Chondrocyte (in vitro differentiated cells): ENCODE measurements around the gene LHX6. TPM values are rescaled to one million over a fixed set of nuclear protein-coding genes. Genes with fewer than 3 reads are reported as not detected.

Experiments used
- DNase-seq: peaks from one replicate; pipeline ENCODE4 v3.0.0; 2021; ENCODE audit warnings: mixed read lengths, low spot score
- H3K27ac Mint-ChIP-seq: one replicate; pipeline ENCODE4 v1.8.0; 2021; ENCODE audit warnings: mild to moderate bottlenecking, moderate library complexity, mixed read lengths; ENCODE audit not compliant: unreplicated experiment
- H3K27me3 Mint-ChIP-seq: 2 replicates; pipeline ENCODE4 v1.8.0; 2021; ENCODE audit warnings: low read depth, mixed read lengths
- H3K36me3 Mint-ChIP-seq: 2 replicates; pipeline ENCODE4 v1.8.0; 2021; ENCODE audit warnings: low read depth, mixed read lengths
- H3K4me1 Mint-ChIP-seq: 2 replicates; pipeline ENCODE4 v1.8.0; 2021; ENCODE audit warnings: low read depth, mild to moderate bottlenecking, mixed read lengths
- H3K4me3 Mint-ChIP-seq: one replicate; pipeline ENCODE4 v1.8.0; 2021; ENCODE audit warnings: mild to moderate bottlenecking, moderate library complexity, mixed read lengths; ENCODE audit not compliant: unreplicated experiment
- H3K9me3 Mint-ChIP-seq: 2 replicates; pipeline ENCODE4 v1.8.0; 2021; ENCODE audit warnings: low read depth, mixed read lengths
- CTCF ChIP-seq: fragments of 200-600 bp; sonication (generic); IDR thresholded peaks from 2 replicates; pipeline ENCODE4 v1.5.0; 2021; ENCODE audit warnings: antibody characterized with exemption, mild to moderate bottlenecking, moderate library complexity
- total RNA-seq: library from RNA; stranded (reverse); gene quantifications from 3 replicates; pipeline ENCODE4 v1.2.1, GENCODE V29; 2021

LHX6 gene
- total RNA-seq, 1 donor from 2014 or later = not detected

GRCh38 chr9:122248448-122248865 lies 19.7 kb upstream of the LHX6 start:
- Mint-ChIP-seq H3K4me3 (no peak overlapping the region), H3K27me3 (no peaks in the 10 kb centered on the region), H3K4me1 (peaks cover 3% of the 10 kb centered on the region), H3K9me3 (no peaks in the 10 kb centered on the region), H3K36me3 (peaks cover 53% of the 10 kb centered on the region), H3K27ac (no peak overlapping the region)
- no peak for TF ChIP-seq CTCF
- no peak for DNase-seq

GRCh38 chr9:122246666-122247065 lies 17.9 kb upstream of the LHX6 start:
- Mint-ChIP-seq H3K27me3 (no peaks in the 10 kb centered on the region), H3K27ac (no peak overlapping the region), H3K36me3 (peaks cover 52% of the 10 kb centered on the region), H3K4me3 (no peak overlapping the region), H3K4me1 (no peaks in the 10 kb centered on the region), H3K9me3 (no peaks in the 10 kb centered on the region)
- TF ChIP-seq CTCF = no peak
- no peak for DNase-seq

GRCh38 chr9:122244349-122244748 lies 15.6 kb upstream of the LHX6 start:
- no peaks in the 10 kb centered on the region for H3K4me1 Mint-ChIP-seq
- peaks cover 52% of the 10 kb centered on the region for H3K36me3 Mint-ChIP-seq
- no peak for DNase-seq
- H3K9me3 Mint-ChIP-seq = no peaks in the 10 kb centered on the region
- no peak for TF ChIP-seq CTCF
- no peaks in the 10 kb centered on the region for H3K27me3 Mint-ChIP-seq
- no peak overlapping the region for H3K27ac Mint-ChIP-seq
- no peak overlapping the region for H3K4me3 Mint-ChIP-seq

GRCh38 chr9:122239722-122240121 lies 11.0 kb upstream of the LHX6 start:
- no peak overlapping the region for H3K4me3 Mint-ChIP-seq
- no peak overlapping the region for H3K27ac Mint-ChIP-seq
- DNase-seq = no peak
- no peaks in the 10 kb centered on the region for H3K9me3 Mint-ChIP-seq
- peaks cover 39% of the 10 kb centered on the region for H3K36me3 Mint-ChIP-seq
- H3K4me1 Mint-ChIP-seq = no peaks in the 10 kb centered on the region
- no peak for TF ChIP-seq CTCF
- H3K27me3 Mint-ChIP-seq = peaks cover 3% of the 10 kb centered on the region

GRCh38 chr9:122236681-122237080 lies 7.9 kb upstream of the LHX6 start:
- no peaks in the 10 kb centered on the region for H3K4me1 Mint-ChIP-seq
- H3K4me3 Mint-ChIP-seq = no peak overlapping the region
- TF ChIP-seq CTCF = no peak
- no peaks in the 10 kb centered on the region for H3K9me3 Mint-ChIP-seq
- peaks cover 22% of the 10 kb centered on the region for H3K36me3 Mint-ChIP-seq
- peaks cover 19% of the 10 kb centered on the region for H3K27me3 Mint-ChIP-seq
- DNase-seq = no peak
- no peak overlapping the region for H3K27ac Mint-ChIP-seq
